Middle frontal gyrus (tissue), 1 donor: ENCODE data around the gene RFNG.

Experiments
- DNase-seq: peaks from one replicate; pipeline ENCODE4 v3.0.0-alpha.2; 2015; ENCODE audit warnings: low spot score; ENCODE audit errors: extremely low spot score

The RFNG gene

DNA sequence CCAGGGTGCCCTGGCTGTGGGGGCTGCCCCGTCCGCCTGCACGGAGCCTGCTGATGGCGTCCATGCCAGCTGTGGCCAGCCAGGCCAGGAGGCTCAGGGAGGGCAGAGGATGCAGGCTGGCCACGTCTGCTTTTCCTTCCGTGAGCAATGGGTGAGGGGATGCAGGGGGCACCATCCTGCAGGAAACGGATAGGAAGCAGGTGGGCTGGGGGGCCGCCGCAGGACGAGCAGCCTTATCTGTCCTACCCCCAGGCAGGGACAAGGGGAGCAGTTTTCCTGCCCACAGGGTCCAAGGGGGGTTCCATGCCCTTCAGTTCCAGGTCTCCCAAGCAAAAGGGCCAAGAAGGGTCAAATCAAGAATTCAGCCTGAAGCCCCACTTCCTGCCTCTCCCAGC, 7.2 kb upstream of the RFNG start:
- no peak for DNase-seq

DNA sequence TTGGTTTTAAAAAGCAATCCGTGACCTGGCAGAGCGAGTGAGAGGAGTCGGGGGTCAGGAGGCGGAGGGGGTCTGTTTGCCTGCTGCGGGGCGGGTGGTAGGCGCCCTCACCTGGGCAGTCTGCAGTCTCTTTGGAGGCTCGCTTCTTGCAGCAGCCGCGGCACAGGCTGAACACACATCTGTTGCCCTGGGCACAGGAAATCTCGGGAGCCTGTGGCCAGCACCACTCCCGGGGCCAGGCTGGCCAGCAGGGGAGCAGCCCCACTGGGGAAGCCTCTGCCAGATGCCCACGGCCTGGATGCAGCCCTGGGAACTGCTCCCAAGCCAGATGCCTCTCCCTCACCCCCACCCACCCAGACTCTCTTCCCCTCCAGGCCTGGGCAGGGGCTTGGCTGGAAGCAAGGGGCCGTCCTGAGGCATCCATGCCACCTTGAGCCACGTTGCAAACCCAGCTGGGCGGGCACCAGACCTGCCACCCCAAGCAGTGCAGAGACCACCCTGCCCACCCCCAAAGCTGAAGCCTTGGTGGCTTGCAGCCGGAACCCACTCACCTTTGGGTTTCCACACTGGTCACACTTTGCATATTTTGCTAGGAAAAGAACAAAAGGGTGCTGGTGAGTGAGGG, 6.7 kb upstream of the RFNG start:
- no peak for DNase-seq

DNA sequence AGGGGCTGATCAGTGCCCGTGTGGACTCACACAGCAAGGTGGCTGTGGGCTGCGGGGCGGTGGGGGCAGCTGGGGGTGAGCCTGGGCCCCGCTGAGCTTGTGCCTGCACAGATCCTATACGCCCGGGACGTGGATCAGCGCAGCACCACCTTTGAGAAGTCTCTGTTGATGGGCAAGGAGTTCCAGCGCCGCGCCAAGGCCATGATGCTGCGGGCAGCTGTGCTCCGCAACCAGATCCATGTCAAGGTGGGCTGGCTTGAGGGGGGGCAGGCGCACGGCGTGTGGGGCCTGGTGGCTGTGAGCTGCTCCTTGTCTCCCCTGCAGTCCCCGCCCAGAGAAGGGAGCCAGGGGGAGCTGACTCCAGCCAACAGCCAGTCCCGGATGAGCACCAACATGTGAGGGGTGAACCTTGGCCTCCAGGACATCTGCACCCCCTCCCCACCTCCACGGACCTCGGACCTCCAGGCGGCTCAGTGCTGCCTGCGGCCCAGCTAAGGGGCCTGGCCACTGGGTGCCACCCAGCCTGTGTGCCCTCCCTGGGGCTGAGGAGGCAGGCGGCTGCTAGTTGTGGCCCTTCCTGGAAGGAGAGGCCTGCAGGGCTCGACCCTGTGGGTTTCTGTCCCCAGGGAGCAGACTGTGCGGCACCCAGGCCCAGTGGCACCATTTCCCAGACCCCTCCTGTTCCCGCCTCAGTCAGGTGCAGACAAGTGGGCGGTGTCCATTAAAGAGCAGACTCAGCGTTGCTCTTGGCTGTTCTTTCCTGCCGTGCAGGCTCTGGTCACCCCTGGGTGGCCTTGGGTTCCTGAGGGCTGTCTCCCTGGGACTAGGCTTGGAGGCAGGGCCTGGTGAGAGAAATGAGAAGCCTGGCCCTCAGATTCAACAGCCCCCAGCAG, 5.4 kb upstream of the RFNG start:
- no peak for DNase-seq

DNA sequence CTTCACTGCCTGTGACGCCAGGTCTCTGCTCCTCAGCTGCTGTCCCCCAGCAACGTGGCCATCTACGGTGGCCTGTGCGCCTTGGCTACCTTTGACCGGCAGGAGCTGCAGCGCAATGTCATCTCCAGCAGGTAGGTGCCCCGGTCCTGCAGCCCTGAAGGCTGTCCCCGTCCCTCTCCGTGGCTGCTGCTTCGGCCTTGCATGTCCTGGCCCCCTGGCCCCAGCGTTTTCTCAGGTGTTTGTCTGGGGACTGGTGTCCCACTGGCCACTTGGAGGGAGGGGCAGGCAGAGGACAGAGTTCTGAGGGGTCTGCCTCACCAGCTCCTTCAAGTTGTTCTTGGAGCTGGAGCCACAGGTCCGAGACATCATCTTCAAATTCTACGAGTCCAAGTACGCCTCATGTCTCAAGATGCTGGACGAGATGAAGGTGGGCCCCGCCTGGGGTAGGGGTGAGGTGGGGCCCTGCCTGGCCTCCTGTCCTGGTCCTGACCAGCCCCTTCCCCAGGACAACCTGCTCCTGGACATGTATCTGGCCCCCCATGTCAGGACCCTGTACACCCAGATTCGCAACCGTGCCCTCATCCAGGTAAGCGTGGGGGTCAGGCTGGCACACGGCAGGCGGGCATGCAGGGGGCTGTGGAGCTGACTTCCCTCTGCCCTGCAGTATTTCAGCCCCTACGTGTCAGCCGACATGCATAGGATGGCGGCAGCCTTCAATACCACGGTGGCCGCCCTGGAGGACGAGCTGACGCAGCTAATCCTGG, 4.5 kb upstream of the RFNG start:
- no peak for DNase-seq

DNA sequence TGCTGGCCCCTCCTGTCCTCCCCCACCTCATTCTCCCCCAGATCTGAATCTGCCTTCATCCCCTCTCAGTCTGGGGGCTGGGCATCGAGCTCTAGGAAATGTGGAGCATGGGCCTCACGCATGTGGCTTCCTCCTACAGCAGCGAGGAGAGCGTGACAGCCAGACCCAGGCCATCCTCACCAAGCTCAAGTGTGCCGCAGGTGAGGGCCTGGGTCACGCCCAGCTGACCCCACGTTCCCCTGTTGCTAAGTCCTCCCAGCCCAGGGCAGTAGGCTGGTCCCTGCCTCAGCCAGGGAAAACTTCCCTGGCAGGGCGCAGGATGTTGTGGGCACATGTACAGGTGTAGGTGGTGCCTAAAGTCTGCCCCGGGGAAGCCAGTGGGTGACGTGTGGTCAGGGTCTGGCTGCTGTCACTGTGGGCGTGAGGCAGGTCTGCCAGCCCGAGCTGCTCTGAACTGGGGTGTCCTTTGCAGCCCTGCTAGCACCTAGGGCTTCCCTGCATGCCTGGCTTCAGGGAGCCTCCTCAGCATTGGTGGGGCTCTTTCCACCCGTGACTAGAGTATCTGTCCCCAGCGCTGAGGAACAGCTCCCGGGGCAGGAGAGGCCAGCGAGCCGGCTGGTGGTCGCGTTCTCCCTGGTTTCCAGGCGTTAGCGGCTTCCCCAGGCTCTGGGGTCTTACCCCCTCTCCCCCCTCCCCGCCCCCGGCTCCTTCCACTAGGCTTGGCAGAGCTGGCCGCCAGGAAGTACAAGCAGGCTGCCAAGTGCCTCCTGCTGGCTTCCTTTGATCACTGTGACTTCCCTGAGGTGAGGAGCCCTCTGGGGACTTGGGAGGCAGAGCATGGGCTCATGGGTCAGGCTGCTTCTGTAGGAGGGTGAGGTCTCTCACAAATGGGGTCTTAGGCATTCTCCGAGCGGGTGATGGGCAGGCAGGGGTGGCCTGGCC, 3.7 kb upstream of the RFNG start:
- DNase-seq, result no peak

DNA sequence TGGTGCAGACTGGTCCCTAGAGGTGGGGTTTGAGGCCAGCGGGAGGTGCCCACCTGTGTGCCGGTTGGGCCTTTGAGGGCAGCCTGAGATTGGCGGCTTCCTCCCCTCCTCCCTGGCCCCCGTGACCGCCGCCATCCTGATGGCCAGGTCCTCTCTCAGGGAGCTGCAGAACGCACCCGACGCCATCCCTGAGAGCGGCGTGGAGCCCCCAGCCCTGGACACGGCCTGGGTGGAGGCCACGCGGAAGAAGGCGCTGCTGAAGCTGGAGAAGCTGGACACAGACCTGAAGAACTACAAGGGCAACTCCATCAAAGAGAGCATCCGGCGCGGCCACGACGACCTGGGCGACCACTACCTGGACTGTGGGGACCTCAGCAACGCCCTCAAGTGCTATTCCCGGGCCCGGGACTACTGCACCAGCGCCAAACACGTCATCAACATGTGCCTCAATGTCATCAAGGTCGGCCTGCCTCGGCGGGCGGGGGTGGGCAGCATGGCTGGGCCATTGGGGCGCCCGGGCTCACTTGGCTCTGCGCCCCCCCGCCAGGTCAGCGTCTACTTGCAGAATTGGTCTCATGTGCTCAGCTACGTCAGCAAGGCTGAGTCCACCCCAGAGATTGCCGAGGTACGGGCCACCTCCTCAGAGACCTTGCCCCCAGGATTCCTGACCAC, 2.9 kb upstream of the RFNG start:
- DNase-seq, result no peak

DNA sequence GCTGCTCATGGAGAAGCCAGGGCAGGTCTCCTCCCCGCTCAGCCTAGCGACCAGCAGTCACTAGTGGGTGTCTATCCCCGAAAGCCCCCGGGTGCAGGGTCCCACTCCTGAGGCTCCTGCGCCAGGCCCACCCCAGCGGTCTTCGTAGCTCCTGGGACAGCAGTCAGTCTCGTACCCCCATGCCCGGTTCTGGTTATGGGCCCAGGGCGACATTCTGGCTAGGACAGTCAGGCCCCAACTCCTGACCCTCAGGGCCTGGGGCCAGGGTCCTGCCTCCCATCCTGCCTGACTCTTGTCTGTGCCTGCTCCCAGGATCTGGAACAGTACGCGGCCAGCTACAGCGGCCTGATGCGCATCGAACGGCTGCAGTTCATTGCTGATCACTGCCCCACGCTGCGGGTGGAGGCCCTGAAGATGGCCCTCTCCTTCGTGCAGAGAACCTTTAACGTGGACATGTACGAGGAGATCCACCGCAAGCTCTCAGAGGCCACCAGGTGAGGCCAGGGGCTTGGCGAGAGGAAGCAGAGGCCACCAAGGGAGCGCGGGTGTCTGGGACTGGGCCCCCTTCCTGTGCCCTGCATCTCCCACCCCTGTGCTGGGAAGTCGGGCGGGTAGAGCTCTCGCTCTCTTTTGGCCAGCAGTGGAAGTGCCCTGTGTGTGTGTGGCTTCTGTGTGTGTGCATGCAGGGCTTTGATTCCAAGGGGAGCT, 2.1 kb upstream of the RFNG start:
- DNase-seq, result no peak

DNA sequence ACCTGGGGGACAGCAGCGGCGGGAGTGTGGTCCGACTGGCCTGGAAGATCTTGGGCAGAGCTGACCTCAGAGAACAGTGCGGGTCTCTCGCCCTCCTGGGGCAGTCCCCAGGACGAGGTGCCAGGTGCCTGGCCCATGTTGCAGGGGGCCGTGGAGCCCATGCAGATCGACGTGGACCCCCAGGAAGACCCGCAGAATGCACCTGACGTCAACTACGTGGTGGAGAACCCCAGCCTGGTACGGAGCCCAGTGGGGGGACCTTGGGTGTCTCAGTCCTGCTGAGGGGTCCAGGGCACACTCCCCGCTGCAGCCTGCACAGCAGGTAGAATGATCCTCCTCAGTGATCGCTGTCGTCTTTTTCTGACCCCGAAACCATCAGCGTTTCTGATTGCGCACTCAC, 1.5 kb upstream of the RFNG start:
- no peak for DNase-seq

DNA sequence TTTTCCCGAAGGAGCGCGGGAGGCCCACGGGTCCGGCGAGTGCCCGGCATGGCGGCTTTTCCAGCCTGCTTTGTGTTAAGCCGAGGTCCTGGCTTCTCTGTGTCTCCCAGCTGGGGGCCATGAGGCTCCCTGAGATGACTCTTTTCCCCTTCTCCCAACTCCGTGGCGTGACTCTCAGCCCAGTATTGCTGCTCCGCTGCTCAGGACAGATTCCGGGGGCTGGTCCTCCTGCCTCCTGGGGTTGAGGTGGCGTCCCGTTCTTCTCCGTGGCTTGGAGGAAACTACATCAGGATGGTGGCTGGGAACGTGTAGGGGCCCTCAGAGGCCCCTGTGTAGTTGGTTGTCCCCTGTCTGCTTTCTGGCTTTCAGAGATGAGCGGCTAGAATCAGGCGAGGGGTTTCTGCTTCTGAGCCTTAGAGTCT, 1.0 kb upstream of the RFNG start:
- DNase-seq, result no peak

DNA sequence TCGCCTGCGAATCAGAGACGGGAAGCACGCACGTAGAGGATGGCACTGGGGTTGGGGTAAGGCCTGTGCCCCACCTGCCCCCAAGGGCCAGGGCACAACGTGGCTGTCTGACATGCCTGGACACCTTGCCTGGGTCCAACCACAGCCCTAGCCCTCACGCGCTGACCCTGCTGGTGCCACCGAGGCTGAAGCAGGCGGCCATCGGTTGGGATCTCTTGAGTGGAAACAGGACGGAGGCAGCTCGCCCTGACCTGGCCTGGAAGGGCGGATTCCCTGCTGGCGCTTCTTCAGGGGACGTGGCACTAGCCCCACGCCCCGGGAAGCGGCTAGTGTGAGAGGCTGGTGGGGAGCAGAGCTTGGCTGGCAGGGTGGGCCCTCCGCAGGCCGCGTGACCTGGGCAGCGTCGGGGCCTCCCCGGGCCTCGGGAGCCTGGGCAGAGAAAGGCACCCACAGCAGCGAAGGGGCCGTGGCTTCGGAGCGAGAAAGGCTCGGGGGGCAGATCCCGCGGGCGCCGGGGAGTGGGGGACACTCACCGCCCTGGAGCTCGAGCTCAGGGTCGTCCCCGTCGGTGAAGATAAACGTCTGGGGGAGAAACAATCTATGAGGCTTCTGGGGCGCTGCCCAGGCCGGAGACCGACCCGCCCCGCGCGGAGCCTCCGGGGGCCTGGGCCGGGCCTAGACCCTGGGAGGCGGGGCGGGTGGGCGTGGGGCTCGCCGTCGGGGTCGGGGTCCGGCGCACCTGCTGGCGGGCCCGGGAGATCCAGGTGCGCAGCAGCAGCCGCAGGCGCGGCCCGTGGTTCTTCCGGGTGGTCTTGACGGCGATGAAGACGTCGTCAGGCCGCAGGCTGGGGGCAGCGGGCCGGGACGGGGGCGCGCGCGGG, 610 bp downstream of the RFNG start:
- DNase-seq, result no peak

DNA sequence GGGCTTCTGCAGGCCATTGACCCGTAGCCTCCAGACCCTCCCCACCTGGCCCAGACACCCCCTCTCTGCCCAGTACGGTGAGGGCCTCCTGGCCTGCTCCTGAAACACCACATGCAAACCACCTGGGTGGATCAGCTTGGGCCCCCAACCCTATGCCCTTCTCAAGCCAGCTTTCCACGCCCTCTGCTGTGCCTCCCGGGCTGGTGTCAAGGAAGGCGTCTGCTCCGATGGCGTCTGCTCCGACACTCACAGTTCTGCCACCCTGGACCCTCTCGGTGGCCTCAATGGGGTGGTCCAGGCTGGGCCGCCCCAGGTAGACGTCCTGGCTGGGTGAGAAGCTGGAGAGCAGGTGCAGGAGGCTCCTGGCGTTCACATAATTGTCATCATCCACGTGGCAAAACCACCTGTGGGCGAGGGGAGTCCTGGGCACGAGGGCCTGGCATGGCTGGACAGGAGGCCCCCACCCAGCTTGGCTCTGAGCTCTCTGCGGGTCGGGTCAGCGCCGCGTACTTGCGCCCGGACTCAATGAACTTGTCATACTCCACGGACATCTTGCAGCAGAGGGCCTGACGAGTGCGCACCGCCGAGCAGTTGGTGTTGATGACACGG, 1.4 kb downstream of the RFNG start:
- no peak for DNase-seq

DNA sequence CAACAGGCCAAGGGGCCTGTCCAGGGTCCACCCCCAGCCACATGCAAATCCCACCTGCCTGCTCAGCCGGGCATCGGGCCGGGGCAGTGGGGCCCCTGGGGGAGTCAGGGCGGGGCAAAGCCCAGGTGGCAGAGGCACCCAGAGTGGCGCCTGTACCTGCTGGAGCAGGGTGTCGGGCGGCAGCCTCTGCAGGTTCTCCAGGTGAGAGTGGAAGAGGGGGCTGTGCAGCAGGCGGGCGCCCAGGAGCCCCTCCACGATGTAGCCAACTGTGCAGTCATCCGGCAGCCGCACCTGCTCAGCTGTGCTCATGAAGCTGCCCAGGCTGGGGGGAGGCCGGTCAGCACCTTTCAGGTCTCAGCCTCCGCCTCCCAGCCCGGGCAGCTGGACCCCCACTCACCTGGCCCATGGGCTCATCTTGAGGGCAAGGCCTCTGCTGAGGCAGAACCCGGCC, 2.1 kb downstream of the RFNG start:
- no peak for DNase-seq

DNA sequence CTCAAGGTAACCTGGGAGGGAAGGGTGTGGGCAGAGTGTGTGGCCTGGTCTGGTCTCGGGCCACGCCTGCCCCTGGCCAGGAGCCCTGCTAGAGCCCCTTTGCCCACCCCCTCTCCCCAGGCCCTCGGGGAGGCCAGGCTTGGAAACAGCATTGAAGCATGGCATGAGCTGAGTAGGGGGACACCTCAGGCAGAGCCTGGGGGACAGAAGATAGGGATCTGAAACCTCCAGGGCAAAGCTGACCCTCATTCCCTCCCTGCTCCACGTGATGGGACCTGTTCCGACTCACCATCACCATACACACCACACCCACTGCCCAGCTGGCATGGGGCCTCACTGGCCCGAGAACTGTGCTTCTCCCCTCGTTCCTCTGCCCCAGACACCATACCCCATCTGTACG, 2.5 kb downstream of the RFNG start:
- no peak for DNase-seq

DNA sequence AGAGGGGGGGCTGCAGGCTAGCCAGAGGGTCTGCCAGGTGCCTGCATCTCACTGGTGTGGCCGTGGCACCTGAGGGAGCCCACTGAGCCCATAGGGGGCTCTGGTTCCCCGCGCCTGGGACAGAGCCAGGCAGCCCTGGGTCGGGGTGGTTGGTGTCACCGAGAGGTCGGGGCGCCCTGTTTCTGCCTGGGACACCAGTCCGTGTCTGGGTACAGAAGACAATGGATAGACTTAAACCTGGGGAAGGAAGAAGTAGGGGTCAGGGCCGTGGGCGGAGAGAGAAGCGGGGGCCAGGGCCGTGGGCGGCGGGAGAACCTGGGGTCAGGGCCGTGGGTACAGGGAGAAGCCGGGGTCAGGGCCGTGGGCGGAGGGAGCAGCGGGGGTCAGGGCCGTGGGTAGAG, 3.0 kb downstream of the RFNG start:
- no peak for DNase-seq

DNA sequence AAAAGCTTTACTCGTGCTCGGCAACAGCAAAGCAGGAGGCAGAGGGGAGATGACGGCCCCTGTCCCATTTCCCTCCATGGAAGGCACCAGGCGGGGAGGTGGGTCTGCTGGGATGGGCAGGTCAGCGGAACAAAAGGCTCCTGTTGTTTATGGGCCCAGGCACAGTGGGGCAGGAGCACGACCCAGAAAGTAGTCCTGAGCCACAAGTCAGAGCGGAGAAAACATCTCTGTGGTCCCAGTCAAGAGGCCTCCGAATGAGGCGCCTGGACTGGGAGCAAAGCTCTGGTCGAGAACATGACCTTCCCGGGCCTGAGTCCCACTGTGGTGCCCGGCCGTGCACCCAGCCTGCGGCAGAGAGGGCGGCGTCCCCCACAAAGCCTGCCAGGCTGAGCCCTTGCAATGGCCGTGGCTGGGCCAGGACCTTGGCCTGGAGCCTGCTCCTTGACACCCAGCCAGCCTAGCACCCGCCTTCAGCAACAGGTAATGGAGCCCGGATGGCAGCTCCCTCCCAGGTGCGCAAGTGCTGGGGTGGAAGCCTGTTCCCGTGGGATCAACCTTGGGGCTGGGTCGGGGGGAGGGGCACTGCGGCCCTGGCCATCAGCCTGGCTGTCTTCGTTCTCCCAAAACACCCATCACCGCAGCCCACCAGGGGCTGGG, 3.6 kb downstream of the RFNG start:
- no peak for DNase-seq

DNA sequence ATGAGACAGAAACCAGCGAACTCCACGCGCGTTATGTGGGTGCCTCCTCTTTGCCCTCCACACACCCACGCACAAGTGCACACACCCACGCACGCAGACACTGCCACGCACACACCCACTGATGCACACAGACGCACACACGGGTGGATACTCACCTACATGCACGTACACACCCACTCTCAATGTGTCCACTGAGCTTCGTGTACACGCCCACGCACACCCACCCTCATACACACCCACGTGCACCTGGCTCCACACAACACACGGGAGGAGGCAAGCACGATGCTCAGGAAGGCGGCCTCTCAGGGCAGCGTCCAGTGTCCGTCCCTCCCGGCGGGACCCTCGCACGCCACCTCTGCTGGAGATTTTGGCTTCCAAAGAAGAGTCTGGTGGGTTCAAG, 4.2 kb downstream of the RFNG start:
- no peak for DNase-seq

DNA sequence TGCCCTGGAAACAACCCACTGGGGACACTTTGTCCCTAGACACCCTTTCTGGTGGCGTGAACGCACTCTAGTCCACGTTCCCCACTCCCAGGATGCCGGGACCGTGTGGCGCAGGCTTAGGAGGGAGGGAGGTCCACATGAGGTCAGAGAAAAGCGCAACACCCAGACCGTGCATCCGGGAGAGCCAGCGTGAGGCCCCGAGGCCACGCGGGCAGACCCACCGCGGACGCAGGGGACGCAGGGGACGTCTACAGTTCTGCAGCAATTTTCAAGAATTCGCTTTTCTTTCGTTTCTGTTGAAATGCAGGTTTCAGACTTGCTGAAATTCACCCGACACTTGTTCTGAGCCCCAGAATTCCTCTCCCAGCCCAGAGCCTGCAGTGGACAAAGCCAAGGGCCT, 4.7 kb downstream of the RFNG start:
- DNase-seq, result no peak

DNA sequence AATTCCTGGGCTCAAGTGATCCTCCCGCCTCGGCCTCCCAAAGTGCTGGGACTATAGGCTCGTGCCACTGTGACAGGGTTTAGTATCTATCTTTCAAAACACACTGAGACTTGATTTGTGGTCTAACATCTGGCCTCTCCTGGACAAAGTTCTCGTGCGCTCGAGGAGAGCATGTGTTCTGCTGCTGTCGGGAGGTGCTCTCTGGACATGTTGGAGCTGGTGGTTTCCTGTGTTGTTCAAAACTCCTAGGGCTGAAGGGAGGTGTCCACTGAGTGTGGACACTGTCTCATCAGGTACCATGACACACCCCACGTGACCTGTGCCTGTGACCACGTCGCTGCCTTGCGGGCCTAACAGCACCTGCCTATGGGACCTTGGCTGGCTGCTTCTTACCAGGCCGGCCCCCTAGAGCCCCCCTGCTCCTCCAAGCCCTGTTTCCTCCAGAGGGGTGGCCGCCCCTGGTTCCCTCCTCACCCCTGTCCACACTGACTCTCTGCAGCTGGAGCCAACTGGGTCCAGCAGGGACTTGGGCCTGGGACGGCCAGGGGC, 5.6 kb downstream of the RFNG start:
- no peak for DNase-seq
